Raji (cell line): Measurements from ENCODE around the gene KDM4C.

Experiments used
- POLR2A ChIP-seq: IDR thresholded peaks from 2 replicates; pipeline ENCODE4 v1.6.1; 2011; ENCODE audit warnings: low read depth, low read length, control low read depth; ENCODE audit not compliant: insufficient read depth

KDM4C gene

DNA sequence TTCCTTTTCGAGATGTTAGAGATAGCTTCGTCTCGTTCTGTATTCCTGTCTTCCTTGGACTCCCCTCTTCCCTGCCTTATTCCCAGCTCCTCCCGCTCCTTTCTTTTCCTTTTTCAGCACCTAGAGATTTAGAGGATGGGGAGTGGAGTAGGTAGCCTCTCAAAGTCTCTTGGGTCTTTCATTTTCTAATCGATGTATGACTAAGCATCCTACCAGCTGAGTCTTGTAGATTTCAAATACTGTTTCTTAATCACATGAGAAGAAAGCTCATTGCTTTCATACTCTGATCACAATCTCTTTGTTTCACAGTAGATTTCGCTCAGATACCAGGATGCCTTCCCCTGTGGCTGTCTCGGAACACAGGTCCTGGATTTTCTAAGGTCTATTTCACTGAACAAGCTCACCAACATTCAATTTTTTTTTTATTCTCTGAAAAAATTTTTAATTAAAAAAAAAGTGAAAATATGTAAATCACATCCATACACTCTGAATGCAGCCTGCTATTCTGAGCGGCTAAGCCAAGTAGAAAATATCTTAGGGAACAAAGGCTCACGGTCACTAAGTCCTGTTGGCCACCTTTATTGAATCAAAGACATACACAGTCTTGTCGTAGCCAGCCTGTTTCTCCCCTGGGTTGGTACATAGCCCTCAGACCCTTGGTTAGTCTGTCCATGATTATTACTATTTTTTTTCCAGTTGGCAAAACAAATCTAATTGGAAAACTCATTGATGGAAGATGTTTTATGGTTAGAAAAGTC is 413.8 kb downstream of the KDM4C start:
- TF ChIP-seq POLR2A, result no peak

DNA sequence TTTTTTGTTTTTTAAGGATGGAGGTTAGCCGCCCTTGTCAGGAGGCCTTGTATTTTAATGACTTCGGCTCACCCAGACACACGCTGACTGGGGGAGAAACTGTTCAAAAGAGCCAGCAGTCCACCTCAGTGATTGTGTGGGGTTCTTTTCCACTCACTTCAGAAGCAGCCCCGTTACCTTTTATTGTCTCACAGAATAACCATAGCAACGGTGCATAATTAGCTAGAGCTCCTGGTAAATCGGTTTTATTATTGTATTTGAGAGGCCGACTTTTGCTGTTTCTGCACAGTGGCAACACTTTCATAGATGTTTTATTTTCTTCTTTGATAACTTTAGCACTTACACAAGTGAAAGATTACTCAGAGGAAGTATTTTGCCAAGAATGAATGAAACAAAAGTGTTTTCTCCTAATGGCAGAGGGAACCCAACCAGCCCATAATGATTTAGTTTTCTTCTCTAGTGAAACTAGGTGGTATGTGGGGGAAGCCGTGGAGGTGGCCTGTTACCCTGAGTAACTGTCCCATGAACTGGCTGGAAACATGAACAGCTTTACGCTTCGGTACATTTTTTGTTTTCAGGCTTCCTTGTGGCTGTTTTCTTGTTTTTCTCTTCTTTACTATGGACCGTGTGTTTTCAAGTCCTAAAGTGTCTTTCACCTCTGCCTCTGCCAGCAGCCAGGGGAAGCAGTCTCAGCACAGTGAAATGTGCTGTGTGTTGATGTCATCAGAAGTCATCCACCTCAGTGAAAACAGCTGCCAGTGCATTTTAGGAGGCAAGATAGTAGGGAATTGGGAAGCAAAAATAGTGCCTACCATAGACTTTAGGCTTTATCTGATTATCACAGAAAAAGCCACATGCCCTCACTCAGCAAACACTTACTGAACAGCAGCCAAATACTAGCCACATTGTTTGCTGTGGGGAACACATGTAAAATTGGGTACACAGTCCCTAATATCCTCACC is 414.7 kb downstream of the KDM4C start:
- no peak for TF ChIP-seq POLR2A

- TF ChIP-seq POLR2A, result no peak
Measured at GRCh38 chr9:7173139-7173538, 415.4 kb downstream of the KDM4C start.

- no peak for TF ChIP-seq POLR2A
Measured at GRCh38 chr9:7174301-7174700, 416.5 kb downstream of the KDM4C start.

DNA sequence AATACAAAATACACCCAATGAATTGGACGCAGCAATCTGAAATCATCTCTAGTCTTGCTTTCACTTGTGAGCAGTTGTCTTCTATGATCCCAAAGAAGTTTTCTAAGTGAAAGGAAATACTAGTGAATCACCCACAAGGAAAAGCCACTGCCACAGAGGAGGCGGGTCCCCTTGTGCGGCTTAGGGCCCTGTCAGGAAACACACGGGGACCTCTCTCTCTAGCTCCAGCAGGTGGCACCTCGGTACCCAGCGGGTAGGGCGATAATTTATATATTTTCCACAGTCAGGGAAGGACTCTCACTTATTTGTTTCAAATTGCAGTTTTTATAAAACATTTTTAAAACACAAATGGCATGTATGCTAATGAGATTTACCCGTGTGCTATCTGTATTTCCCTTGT is 417.1 kb downstream of the KDM4C start:
- TF ChIP-seq POLR2A, result no peak

GRCh38 chr9:7176561-7176960 is 418.8 kb downstream of the KDM4C start:
- no peak for TF ChIP-seq POLR2A

DNA sequence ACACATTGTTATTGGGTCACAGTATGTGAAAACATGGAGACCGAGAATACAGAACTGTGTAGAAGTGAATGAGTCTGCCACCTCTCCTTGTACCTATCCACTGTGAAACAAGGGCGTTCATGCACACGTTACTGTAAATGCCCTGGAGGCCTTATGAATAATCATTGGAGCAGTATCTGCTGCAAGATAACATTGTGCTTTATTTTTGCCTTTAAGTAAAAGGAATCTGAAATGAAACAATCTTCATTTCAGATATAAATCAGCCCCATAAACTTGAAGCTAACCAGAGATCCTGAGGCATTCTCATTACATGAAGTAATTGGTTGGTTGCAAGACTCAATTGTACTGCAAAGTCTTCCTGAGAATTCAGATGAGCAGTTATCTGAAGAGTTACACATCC is 419.6 kb downstream of the KDM4C start:
- no peak for TF ChIP-seq POLR2A

DNA sequence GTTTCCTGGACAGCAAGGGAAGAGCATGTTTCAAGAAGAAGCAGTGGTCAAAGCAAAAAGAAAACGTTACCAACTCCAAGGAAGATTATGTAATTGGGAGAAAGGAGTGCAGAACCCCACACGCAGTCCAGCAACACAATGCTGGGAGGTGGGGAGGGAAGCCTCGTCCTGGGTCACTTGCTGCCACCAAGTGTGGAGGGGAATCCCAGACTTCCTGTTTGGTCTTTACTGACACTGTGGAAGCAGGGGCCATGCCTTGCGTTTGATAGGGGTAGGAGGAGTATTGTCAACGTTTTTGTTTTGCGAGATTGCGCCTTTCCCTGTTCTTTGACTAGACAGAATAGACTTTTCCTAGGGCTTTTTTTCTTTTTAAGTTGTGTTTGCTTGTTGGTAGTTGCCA is 421.0 kb downstream of the KDM4C start:
- no peak for TF ChIP-seq POLR2A

DNA sequence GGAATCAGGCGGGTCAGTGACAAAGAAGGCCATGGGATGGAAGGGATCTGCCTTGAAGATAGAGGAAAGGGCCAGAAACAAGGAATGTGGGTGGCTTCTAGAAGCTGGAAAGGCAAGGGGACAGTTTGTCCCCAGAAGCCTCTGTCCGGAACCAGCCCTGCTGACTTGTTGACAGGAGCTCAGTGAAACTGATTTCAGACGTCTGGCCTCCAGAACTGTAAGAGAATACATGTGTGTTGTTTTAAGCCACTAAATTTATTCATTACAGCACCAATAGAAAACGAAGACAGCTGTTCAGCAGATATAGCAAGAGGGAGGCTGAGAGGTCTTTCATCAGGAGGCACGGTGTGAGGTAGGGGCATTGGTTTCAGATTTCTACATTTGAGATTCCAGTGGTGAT is 422.5 kb downstream of the KDM4C start:
- TF ChIP-seq POLR2A, result no peak

DNA sequence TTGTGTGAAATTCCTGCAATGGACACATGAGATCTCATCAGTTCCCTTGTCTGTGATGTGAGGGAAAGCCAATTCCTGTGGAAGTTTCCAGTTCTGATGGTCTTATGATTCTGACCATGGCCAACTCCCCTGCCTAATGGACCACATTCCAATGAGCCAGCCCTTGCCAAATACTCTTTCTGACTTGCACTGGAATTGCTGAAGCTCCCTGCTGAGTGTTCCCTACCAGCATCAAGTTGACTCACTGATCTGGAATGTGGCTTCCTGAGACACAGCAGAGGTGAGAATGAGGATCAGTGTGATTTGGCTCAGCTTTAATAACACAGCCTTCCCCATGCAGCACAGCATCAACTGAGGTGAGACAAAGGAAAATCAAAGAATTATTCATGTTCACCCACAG is 427.8 kb downstream of the KDM4C start:
- TF ChIP-seq POLR2A, result no peak

DNA sequence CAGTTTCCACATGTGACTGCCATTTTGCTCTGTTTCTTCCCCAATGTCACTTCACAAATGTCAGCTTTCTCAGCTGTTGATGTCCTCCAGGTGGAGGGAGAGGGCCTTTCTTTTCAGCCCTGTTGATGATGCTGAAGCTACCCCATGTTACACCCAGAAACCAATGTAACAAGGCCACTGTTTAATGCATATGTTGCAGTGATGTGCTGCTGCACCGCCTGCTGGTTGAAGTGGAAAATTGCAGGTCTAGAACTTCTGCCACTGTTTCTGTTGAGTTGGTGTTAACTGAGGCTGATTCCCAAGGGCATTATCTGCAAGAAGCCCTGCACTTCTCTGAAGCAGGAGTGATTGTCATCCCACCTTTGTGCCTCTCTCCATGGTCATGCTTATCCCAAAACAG is 428.4 kb downstream of the KDM4C start:
- TF ChIP-seq POLR2A, result no peak

DNA sequence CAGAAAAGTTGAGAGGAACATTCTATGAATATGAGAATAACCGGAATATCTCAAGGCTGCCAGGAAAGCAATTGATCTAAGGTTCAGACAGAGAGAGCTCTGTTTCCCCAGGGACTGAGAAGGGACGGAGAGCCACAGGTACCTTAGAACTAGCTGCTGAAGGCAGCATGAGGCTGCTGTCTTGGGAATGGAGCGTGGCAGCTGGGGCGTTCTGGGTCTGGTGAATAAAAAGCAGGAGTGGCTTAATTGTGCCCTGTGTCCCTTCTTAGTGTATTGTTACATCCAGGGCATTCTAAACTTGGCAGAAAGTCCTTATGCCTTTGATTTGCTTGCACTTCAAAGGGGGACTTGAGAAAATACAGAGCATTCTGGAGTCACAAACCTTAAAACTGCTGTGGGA is 434.5 kb downstream of the KDM4C start:
- no peak for TF ChIP-seq POLR2A

GRCh38 chr9:7195526-7195925 is 437.8 kb downstream of the KDM4C start:
- TF ChIP-seq POLR2A, result no peak

- no peak for TF ChIP-seq POLR2A
Measured at GRCh38 chr9:7196467-7196866, 438.7 kb downstream of the KDM4C start.

GRCh38 chr9:7201196-7201595 is 443.4 kb downstream of the KDM4C start:
- TF ChIP-seq POLR2A, result no peak

- no peak for TF ChIP-seq POLR2A
Measured at GRCh38 chr9:7205806-7206205, 448.0 kb downstream of the KDM4C start.
